OCI-LY1 (cell line): Measurements from ENCODE around the gene SF3B1.

Experiments used
- CTCF ChIP-seq: fragments of 200-600 bp; sonication (generic), shearing (Covaris generic); IDR thresholded peaks from 2 replicates; pipeline ENCODE4 v1.5.1; 2017; ENCODE audit warnings: mild to moderate bottlenecking, antibody characterized with exemption, low read length, moderate library complexity, mixed read lengths
- EZH2 ChIP-seq: fragments of 200-600 bp; sonication (generic), shearing (Covaris generic); IDR thresholded peaks from 2 replicates; pipeline ENCODE4 v1.8.0; 2017; ENCODE audit warnings: borderline replicate concordance, mixed run types, mild to moderate bottlenecking, antibody characterized with exemption, low read length, moderate library complexity, mixed read lengths

- TF ChIP-seq EZH2 (no peak), CTCF (no peak)
These were observed 20.6 kb upstream of the SF3B1 start for GRCh38 chr2:197455428-197455827.
